Stimulated activated CD8-positive, alpha-beta memory T cell treated with anti-CD3 and anti-CD28 coated beads, Interleukin-4, amount 100 ng/mL, for 4 hours (primary cell): ENCODE measurements around the gene BTG4.

Source experiments
- DNase-seq, 2 donors: peaks; one replicate each; pipeline ENCODE4 v3.0.0-alpha.2; 2020; ENCODE audit warnings: low read depth in 2 of 2, low spot score in 1 of 2

The BTG4 gene

DNA sequence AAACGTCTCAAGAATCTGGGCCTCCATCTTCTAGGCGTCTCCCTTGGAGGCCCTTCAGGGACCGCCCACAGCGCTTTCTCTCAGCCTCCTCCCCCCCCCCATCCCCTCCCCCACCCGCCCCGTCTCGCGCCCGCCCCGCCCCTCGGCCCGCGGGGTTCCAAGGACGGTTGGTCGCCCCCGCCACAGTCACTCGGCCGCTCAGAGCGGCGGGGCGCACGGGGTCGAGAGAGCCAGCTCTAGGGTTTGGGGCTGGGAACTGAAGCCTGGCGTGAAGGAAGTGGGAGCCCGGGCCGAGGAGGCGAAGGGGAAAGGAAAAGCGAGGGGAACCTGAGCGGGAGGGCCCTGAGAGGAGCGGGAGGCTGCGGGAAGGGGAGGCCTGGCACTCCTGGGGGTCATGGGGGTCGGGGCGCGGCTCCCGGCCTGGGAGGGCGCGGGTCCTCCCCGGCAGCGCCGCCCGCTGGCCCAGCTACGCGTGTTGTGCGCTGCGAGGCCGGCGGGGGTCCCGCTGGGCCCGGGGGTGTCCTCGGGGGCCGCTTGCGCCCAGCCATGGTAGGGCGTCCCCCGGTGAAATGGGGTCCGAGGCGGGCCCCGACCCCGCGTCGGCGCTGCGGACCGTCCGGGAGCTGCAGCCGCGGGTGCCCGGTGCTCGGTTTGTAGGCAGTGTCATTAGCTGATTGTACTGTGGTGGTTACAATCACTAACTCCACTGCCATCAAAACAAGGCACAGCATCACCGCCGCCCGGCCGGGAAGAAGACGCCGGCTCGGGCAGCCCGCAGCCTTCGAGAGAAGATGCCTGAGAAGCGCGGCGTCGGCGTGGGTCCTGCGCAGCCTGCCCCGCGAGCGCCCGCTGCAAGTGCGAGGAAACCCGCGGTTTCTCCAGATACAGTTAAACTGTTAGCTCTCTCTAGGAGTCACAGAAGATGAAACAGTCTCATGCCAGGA lies at the start of gene BTG4:
BTG4 (minus strand) TSS at position 91 of the 944 bp plus-strand sequence. CDS start 13,610 bp downstream, outside the sequence.
- no peak for DNase-seq

DNA sequence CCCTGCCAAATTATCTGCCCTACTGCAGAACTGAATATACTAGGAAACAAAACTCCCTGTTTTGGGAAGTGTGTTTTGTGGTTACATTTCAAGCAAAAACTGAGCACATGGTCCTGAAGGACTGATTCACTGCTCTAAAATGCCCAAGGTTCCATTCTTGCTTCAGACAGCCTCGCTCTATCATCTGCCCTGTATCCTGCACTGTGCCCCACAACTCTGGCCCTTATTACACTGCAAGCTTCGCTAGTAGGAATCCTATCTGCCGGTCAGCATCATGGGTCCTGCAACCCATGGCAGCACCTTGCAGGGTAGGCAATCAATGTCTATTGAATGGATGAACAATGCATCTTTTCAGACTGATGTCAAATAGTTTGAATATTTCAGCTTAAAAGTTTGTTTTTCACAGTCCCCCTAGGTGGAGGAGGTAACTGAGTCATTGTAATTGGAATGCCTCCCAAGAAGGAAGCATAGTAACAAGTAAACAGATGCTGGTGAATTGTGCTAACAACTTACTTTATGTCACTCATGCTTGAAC lies 49.7 kb upstream of the BTG4 start:
- DNase-seq: no peak

DNA sequence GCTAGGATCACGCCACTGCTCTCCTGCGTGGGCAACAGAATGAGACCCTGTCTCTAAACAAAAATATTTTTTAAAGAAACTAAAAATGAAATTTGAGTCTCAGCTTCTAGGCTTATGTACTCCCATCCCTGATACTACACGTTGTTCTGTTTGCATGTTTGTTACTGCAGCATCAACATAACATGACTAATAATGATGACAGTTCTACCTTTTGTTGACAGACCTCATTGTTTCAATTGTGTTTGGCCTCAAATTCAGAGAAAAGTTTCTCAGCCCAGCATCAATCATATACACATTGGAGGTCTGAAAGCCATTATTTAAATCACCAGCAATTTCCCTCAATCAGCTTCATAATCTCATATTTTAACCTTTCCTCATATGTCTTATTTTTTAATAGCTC lies 49.1 kb upstream of the BTG4 start:
- no peak for DNase-seq

DNA sequence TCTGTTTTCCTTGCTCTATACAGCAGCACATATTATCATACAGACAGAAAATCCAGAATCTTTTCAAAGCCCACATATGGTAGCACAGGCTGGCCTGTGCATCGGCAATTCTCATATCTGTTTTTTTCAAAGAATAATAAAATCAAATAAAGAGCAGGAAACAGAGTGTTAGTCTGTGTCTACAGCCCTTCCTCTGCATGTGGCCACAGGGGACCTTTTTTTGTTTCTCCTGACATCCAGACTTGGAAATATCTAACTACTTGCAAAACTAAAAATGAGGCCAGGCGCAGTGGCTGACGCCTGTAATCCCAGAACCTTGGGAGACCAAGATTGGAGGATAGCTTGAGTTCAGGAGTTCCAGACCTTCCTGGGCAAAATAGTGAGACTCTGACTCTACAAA lies 48.6 kb upstream of the BTG4 start:
- DNase-seq: no peak

DNA sequence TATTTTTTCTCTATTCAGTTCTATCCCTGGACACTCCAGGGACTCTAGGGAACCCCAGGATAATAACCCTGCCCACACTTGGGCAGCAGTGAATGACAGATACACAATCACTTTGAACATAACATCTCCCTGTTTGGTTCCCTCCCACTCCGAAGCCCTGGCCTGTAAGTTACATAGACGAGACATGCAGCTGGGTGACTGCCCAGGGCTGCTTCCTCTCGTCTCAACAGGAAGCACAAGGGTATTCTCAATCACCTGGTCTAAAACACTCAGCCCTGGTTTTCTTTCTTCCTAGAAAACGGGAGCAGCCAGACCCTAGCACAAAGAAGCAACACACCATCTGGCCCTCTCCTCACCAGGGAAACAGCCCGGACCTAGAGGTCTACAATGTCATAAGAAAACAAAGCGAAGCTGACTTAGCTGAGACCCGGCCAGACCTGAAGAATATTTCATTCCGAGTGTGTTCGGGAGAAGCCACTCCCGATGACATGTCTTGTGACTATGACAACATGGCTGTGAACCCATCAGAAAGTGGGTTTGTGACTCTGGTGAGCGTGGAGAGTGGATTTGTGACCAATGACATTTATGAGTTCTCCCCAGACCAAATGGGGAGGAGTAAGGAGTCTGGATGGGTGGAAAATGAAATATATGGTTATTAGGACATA lies 47.7 kb upstream of the BTG4 start:
- DNase-seq: no peak

DNA sequence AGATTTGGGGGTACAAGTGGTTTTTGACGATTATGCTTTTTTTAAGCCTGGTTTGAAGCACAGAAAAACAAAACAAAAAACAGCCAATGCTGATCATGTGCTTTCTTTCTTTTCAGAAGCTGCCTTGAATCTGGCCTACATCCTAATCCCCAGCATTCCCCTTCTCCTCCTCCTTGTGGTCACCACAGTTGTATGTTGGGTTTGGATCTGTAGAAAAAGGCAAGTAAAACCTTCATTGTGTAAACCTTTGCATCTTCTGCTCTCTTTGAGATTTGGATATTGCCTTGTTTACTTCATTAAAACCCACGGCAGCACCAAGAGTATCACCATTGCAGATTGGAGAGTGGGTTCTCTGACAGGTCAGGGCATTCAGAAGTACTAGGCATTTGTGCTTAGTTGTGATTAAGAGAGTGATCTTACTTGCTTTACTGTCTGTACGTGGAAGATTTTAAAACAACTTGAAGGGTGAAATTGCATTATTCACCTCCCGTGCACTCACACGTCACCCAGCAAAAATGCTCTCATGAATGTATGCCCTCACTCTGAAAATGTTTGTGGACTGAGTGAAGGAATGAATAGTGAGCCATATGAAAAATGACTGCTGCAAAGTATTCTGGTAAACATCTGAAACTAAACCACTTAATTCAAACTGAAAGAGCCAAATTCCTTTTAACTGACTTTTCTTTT lies 45.4 kb upstream of the BTG4 start:
- DNase-seq: no peak

DNA sequence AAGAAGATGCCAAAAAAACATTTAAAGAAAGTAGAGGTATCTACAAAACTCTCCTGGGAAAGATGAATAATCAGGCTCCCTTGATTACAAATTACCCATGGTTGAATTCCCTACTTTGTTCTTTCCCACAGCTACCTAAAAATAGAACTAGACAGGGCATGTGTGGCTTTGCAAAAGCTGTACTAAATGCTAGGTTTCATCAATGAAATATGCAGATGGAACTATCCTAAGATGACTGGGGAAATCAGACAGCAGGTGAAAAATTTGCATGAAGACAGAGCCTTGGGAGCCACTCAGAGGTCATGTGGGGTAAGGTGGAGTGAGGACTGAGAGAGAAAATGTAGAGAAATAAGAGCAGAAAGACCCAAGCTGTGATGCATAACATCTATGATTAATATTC lies 43.1 kb upstream of the BTG4 start:
- no peak for DNase-seq

DNA sequence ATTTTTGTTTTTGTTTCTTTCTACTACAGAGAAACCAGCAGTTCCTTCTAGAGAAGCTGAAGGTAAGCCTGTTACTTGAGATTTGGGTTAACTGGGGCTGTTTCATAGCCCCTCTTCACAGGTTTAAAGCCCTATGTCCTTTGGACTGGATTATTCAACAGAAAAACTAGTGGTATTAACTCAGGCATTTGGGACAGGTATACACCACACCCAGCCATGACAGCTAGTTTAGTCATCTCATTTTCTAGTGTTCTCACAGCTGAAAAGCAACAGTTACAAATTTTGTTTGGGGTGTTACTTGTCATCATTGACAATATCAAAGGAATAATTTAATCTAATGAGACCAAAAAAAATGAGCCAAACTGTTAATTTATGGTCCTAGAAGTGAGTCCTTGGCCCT lies 42.3 kb upstream of the BTG4 start:
- DNase-seq: no peak

DNA sequence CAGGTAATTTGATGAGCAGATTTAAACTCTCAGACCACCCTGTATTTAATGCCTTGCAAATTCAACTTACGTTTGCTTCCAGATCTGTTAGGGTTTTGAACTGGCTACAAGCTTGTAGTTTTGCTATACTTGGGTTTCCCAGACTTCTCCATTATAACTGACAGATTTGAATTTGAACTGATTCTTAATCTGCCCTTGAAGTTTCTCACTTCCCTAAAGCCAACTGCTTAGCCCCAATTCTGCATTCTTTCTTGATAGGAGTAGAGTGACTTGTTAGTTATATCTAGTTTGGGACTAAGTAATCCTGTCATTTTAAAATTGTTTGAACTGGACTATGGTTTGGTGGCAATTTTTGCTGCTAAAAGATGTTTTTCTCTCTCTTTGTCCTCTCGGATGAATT lies 38.1 kb upstream of the BTG4 start:
- no peak for DNase-seq

DNA sequence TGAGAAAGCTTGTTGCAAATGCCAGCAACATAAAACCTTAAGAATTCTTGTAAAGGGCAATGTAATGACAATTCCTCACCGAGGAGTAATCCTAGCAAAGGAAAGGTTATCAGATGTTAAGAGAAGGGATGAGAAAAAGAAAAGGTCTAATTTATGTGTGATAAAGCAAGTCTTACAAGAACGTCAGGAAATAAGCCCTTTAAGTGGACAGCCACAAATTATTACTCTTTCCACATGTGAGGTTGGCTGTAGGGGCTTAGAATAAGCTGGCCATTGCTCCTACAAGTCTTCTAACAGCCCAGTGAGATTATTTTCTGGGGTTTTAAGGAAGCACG lies 37.6 kb upstream of the BTG4 start:
- no peak for DNase-seq

DNA sequence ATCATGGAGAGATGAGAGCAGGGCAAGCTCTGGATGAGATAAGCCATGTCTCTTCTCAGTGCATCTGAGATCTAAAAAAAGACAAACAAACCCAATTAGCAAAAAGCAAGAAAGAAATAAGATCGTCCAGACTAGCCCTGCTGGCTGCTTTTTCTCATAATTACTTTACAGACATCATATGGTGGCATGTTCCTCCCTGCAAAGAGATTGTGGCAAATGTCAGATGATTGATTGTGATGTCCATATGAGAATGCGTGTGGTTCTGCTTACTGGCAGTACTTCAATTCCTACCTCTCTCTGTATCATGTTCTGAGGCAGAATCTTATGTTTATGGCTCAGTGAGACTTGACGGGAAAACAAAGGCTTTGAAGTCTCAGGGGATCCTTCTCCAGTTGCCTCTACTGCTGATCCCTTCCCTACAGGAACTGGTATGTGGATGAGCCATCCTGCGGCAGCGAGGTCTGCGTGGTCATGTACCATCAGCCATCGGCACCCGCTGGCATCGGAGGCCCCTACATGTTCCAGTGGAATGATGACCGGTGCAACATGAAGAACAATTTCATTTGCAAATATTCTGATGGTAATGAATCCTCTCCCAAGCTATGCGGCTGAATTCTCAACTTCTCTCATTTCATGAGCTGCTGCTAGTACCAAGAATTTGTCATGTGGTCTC lies 37.1 kb upstream of the BTG4 start:
- DNase-seq: no peak

DNA sequence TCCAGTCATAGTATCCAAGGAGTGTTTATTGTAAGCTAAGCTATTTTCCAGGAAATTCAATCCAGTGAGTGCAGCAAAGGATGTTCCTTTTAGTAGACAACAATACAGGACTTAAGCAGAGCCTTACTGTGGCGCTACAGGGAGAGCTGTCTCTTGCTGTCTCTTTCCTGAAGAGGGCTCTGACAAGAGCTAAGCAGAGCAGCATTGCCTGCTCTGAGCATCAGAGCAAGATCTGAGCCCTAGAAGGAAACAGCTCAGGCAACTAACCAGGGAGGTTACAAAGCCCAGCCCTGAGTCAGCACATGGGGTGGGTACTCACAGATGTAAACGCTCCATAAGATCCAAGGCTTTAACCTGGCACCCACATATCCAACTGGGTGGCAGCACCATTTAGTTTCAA lies 36.3 kb upstream of the BTG4 start:
- no peak for DNase-seq

DNA sequence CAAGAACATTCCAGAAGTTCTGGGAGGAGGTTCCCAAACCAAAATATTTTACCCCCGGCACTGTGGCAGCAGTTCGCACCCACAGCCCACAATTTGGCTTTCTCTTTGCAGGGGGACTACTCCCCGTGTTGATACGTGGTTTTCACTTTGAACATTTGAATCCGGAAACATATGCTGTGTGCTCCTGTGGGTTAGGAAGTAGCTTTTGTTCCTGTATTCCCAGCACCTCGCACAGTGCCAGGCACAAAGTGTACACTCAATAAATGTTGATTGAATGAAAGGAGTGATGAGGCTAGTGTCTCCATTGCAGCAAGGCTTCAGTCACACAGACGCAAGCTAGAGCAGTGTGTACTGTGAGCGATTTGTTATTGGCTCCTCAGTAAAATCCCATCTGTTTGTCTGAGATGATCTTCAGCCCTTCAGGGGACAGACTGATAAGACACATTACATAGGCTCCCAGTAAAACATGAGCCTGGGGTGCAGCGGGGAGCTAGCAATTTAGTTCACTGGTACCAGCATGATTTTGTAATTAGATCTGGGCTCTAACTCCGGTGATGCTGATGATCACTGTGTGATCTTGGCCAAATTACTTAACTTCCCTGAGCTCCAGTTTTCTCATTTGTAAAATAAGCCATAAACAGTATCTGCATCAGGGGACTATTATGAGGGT lies 30.6 kb upstream of the BTG4 start:
- DNase-seq: no peak

DNA sequence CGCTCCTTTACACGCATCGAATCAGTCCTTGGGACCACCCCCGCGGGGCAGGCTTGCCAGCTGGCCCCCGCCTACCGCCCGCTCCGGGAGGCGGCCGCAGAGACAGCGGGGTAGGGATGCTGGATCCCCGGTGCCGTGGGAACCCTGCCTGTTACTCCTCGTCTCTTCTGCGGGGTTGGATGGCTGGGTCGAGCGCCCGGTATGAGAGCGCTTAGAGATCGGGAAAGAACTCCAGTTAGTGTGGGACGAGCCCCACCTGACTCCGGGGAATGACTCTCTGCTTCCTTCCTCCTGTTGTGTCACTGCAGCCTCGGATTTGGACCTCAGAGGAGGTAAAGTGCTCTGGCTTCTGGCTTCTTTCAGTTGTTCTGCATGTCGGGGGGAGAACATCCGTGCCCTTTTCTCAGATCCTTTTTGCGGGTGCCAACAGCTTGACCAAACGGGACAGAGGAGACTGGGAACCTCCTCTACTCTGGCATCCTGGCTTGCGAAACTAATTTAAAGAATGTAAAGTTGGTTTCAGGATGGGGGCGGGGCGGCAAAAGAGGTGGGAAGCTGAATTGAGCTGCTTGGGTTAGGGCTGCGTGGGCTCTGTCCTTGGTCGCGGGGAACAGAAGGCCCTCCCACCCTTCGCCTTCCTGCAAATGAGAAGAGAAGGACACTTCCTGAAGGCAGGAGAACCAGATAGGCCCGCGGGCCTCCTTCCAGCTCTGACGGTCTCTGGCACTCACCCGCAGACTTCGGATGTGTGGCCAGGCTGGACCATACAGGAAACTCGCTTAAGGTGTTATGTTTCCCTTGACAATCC lies 29.3 kb upstream of the BTG4 start:
- no peak for DNase-seq

DNA sequence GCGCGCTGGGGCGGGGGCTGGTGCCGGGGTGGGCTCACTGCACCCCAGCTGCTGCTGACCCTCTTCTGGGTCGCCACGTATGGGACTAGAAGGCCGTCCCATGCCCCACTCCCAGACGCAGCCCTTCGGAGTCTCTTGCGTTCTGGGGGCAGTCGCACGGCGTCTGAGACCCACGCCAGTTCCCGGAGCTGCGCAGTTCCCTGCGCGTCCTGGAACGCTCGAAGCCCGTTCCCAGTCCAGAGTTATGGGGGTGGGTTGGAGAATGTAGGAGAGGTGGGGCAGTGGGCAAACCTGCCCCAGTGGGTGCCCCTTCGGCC lies 28.7 kb upstream of the BTG4 start:
- DNase-seq: no peak

DNA sequence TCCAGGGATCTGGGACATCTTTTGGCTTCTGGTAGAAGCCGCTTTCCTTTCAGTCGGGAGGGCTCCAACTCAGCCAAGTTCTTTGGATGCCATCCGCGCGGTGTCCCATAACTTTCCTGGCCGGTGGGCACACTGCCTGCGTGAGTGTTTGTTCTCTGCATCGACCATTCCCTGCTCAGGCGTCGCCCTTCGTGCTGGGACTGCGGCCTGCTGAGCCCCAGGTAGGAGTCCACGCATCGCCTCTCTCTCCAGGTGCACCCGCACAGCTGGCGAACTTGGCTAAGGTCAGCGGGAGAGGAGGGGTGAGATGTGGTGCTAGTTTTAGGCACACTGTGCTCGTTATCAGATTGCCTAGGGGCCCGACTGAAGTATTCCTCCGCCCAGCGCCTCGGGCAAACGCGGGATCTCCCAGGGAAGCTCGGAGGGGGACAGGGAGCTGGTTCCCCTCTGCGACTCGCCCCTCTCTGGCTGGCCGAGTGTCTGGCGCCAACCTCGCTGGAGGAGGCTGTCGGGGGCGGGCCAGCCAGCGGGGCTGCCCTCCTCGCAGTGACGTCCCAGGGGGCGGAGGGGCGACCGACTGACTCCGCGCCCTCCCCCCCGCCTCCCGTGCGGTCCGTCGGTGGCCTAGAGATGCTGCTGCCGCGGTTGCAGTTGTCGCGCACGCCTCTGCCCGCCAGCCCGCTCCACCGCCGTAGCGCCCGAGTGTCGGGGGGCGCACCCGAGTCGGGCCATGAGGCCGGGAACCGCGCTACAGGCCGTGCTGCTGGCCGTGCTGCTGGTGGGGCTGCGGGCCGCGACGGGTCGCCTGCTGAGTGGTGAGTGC lies 28.1 kb upstream of the BTG4 start, which contains the start of gene LAYN:
LAYN (plus strand) TSS at position 607 of the 823 bp plus-strand sequence; CDS start at position 731, 124 bp downstream.
- peak in 1 of 2 donors; percentile 35 for DNase-seq

DNA sequence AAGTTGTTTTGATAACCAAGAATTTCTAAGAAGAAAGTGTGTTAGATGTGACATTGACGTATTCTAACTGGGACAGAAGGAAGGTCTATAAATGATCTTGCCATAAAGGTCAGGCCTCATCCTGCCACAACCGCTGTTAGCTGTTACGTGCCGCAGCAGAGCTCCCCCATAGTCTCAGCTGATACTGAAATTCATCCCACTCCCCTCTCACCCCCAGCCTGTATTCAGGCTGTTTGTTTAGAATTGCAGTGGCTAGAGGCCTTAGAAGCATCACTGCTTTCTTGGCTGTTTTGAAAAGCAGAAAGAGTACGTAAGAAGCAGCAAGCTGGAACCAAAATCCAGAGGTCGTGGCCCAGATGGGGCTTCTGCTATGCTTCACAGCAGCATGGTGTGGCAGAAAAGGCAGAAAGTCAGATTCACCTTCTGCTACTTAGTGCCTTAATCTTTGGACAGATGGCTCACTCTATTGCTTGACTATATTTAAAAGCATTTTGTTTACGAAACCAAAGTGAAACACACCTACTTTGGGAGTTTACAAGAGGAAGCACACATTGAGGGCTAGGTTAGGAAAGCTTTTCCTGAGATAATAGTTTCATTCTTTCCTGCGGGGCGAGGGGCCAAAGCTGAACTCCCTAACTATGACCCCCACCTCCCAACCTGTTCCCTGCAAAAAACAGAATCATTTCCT lies 27.4 kb upstream of the BTG4 start:
- no peak for DNase-seq

DNA sequence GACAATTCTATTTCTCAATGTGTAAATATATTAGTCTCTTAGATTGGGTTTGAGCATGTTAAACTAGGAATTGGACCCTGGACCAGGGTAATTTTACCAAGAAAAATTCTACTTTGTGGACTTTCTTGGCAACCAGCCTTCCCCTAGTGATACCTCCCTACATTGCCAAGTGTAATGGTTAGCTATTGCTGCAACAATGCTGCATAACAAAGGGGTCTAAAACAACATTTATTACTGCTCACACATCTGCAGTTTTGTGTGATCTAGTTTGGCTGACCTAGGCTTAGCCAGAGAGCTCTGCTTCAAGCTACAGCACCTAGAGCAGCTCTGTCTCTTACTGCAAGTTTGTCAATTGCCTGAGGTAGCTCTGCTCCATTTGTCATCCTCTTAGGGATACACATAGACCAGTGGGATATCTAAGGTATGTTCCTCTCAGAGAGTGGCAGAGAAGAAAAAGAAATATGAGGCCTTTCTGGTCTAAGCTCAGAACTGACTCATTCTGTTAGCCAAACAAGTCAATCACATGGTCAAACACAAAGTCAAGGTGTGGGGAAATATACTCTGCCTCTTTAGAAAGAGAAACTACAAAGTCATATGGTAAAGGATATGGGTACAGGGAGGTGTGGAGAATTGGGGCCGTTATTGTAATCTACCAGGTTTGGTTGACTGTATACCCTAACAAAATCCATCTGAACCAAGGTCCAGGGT lies 26.4 kb upstream of the BTG4 start:
- DNase-seq: no peak
